SK-N-SH (cell line): ENCODE measurements around the gene XRRA1. TPM values are rescaled to one million over a fixed set of nuclear protein-coding genes. Genes with fewer than 3 reads are reported as not detected.

Source experiments
- CTCF ChIA-PET: fragments of 300-600, 350-600 bp; formaldehyde crosslinking; extraction: SDS; loops from one replicate; lab custom pipeline; 2021; lab: Yijun Ruan, JAX
- POLR2A ChIA-PET: fragments of 350-600 bp; sonication (Branson Sonifier 250); formaldehyde crosslinking; extraction: SDS; loops from one replicate; lab custom pipeline; 2020; ENCODE audit warnings: antibody characterized with exemption, inconsistent platforms; lab: Yijun Ruan, JAX
- DNase-seq: peaks from one replicate; pipeline ENCODE4 v3.0.0; 2012
- H2AFZ ChIP-seq: fragments of 200-600 bp; sonication (generic); 2 replicates; pipeline ENCODE4 v1.8.1; 2016; ENCODE audit warnings: antibody characterized with exemption, mild to moderate bottlenecking, low read depth
- H3F3A ChIP-seq: fragments of 200-600 bp; sonication (generic); replicated peaks from 2 replicates; pipeline ENCODE3; 2016; ENCODE audit warnings: antibody characterized with exemption, mild to moderate bottlenecking; ENCODE audit not compliant: insufficient read depth
- H3K27ac ChIP-seq, 2 experiments: fragments of 200-500 bp in 1 of 2; fragments of 200-600 bp in 1 of 2; sonication (Bioruptor generic) in 1 of 2; sonication (generic), shearing (Covaris generic) in 1 of 2; 2 replicates each; pipeline versions ENCODE4 v1.5.1 to v1.6.1; 2014 to 2016; ENCODE audit warnings: low read depth in 2 of 2, inconsistent platforms in 1 of 2, low read length in 1 of 2, mild to moderate bottlenecking in 1 of 2, mixed read lengths in 1 of 2
- H3K27me3 ChIP-seq: fragments of 200-600 bp; sonication (generic), shearing (Covaris generic); 2 replicates; pipeline ENCODE4 v1.6.1; 2016; ENCODE audit warnings: mixed run types; ENCODE audit not compliant: insufficient read depth
- H3K36me3 ChIP-seq, 2 experiments: fragments of 200-500 bp in 1 of 2; fragments of 200-600 bp in 1 of 2; sonication (Bioruptor generic) in 1 of 2; sonication (generic) in 1 of 2; replicated peaks in 1 of 2; 2 replicates each; pipeline versions ENCODE3 to v1.5.1; 2014 to 2016; ENCODE audit warnings: low read length in 1 of 2, mild to moderate bottlenecking in 1 of 2; ENCODE audit not compliant: insufficient read depth in 2 of 2, control insufficient read depth in 1 of 2
- H3K4me1 ChIP-seq, 2 experiments: fragments of 200-500 bp in 1 of 2; fragments of 200-600 bp in 1 of 2; sonication (Bioruptor generic) in 1 of 2; sonication (generic), shearing (Covaris generic) in 1 of 2; 2 replicates each; pipeline versions ENCODE4 v1.5.1 to v1.6.1; 2014 to 2016; ENCODE audit warnings: low read depth in 1 of 2, low read length in 1 of 2, mixed run types in 1 of 2; ENCODE audit not compliant: insufficient read depth in 2 of 2, control insufficient read depth in 1 of 2
- H3K4me2 ChIP-seq: fragments of 200-600 bp; sonication (generic), shearing (Covaris generic); 2 replicates; pipeline ENCODE4 v1.6.1; 2017; ENCODE audit warnings: mixed run types
- H3K4me3 ChIP-seq, 2 experiments: fragments of 200-500 bp in 1 of 2; fragments of 200-600 bp in 1 of 2; sonication (Bioruptor generic) in 1 of 2; sonication (generic), shearing (Covaris generic) in 1 of 2; 2 replicates each; pipeline versions ENCODE4 v1.5.1 to v1.8.1; 2014 to 2016; ENCODE audit warnings: low read depth in 2 of 2, inconsistent platforms in 1 of 2, low read length in 1 of 2, mild to moderate bottlenecking in 1 of 2, mixed read lengths in 1 of 2, moderate library complexity in 1 of 2
- H3K79me2 ChIP-seq: fragments of 200-600 bp; sonication (generic); 2 replicates; pipeline ENCODE4 v1.8.1; 2017; ENCODE audit warnings: mild to moderate bottlenecking; ENCODE audit not compliant: insufficient read depth
- H3K9ac ChIP-seq: fragments of 200-600 bp; sonication (generic); 2 replicates; pipeline ENCODE4 v1.6.1; 2017; ENCODE audit warnings: mixed run types
- H3K9me2 ChIP-seq: fragments of 200-600 bp; sonication (generic); 2 replicates; pipeline ENCODE4 v1.6.1; 2017; ENCODE audit warnings: mixed run types
- H3K9me3 ChIP-seq: fragments of 200-600 bp; sonication (generic); 2 replicates; pipeline ENCODE4 v1.6.1; 2017; ENCODE audit warnings: mixed run types, mild to moderate bottlenecking, moderate library complexity
- H4K20me1 ChIP-seq: fragments of 200-600 bp; sonication (generic); 2 replicates; pipeline ENCODE4 v1.6.1; 2017; ENCODE audit warnings: mild to moderate bottlenecking, mixed run types; ENCODE audit not compliant: insufficient read depth
- CHD2 ChIP-seq: fragments of 150-350 bp; IDR thresholded peaks from 2 replicates; pipeline ENCODE4 v1.6.1; 2018; ENCODE audit warnings: low read length; ENCODE audit not compliant: partially characterized antibody
- ELF1 ChIP-seq: IDR thresholded peaks from 2 replicates; pipeline ENCODE4 v1.4.0; 2012
- EP300 ChIP-seq, 2 experiments: IDR thresholded peaks; 2 replicates each; pipeline versions ENCODE4 v1.4.0 to v1.6.1; 2012; ENCODE audit warnings: borderline replicate concordance in 1 of 2, low read depth in 1 of 2, low read length in 1 of 2
- EZH2phosphoT487 ChIP-seq: fragments of 200-600 bp; sonication (generic); IDR thresholded peaks from 2 replicates; pipeline ENCODE4 v1.6.1; 2017; ENCODE audit warnings: low read depth, mixed run types, mild to moderate bottlenecking, antibody characterized with exemption, moderate library complexity, borderline replicate concordance
- FOXM1 ChIP-seq: IDR thresholded peaks from 2 replicates; pipeline ENCODE4 v1.4.0; 2012; ENCODE audit warnings: low read depth, mild to moderate bottlenecking
- GABPA ChIP-seq: IDR thresholded peaks from 2 replicates; pipeline ENCODE4 v1.4.0; 2012; ENCODE audit warnings: low read depth, mild to moderate bottlenecking
- JUND ChIP-seq: IDR thresholded peaks from 2 replicates; pipeline ENCODE4 v1.4.0; 2012
- MAX ChIP-seq: IDR thresholded peaks from 2 replicates; pipeline ENCODE4 v1.4.0; 2012; ENCODE audit warnings: low read depth
- NFIC ChIP-seq: IDR thresholded peaks from 2 replicates; pipeline ENCODE4 v1.4.0; 2012; ENCODE audit warnings: borderline replicate concordance
- PBX3 ChIP-seq: IDR thresholded peaks from 2 replicates; pipeline ENCODE4; 2012
- RAD21 ChIP-seq: IDR thresholded peaks from 2 replicates; pipeline ENCODE4 v1.6.1; 2012; ENCODE audit warnings: mild to moderate bottlenecking, low read length
- RXRA ChIP-seq: IDR thresholded peaks from 2 replicates; pipeline ENCODE4 v1.4.0; 2012; ENCODE audit warnings: low read depth, mild to moderate bottlenecking, borderline replicate concordance
- TAF1 ChIP-seq: IDR thresholded peaks from 2 replicates; pipeline ENCODE4 v1.6.1; 2012; ENCODE audit warnings: low read depth, mild to moderate bottlenecking, low read length, moderate library complexity, borderline replicate concordance
- TEAD4 ChIP-seq: IDR thresholded peaks from 2 replicates; pipeline ENCODE4 v1.4.0; 2012; ENCODE audit warnings: mild to moderate bottlenecking, borderline replicate concordance; ENCODE audit not compliant: insufficient read depth
- YY1 ChIP-seq: IDR thresholded peaks from 2 replicates; pipeline ENCODE4 v1.4.0; 2012; ENCODE audit warnings: low read depth, mild to moderate bottlenecking
- WGBS: methylation state at CpG from one replicate; pipeline ENCODE4 v1.1.6; 2017; ENCODE audit warnings: low lambda C conversion rate; 5-methylcytosine and 5-hydroxymethylcytosine counted together
- polyA plus RNA-seq, 3 experiments: library from polyadenylated mRNA; depleted of rRNA; stranded (reverse); fragments of >200 nt; gene quantifications; 2 replicates each; pipeline ENCODE4 v1.2.3, GENCODE V29; 2012
- TF ChIP-seq, protein P1 (sequence below): fragments of 150-350 bp; IDR thresholded peaks from 2 replicates; pipeline ENCODE4 v1.6.1; 2017; ENCODE audit warnings: antibody characterized with exemption, low read length, low read depth, borderline replicate concordance

The XRRA1 gene
- polyA plus RNA-seq, 1 of the 3 experiments (the other 2 are of a cell fraction) = 12.9 TPM

DNA sequence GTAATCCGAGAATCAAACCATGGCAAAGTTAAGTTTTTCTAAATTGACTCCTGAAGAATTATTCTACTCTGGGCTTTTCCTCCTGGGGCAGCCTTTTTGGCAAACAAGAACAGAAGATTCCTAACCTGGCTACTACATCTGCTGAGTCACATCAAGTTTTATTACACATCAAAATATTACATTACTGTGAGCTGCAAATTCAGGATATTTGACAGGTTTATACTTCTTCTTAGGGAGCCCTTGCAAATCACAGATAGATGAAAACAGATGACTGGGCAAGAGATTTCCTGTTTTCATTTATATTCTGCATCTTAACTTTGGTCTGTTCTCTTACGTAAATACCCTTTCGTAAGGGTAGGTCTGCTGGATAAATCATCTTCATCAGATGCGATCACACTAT, 23.6 kb downstream of the XRRA1 start (continued):
- no peak for TF ChIP-seq TEAD4
- no peak for TF ChIP-seq EP300 (IDR thresholded peaks at IDR 0.05; ENCODE audit: borderline replicate concordance in 1 of 2, low read depth in 1 of 2, low read length in 1 of 2)
- TF ChIP-seq, all 33 proteins: peak for 0

GRCh38 chr11:74923125-74923524, 25.8 kb downstream of the XRRA1 start:
- no peak for DNase-seq
- CTCF ChIA-PET = interaction anchor here (0.8 to 3.7 kb wide), 6 partner anchors 66 to 325 kb away, joined by 3 to 16 read pairs (median 7); no protein-coding TSS in a partner anchor
- no peak for TF ChIP-seq PBX3
- no peak for TF ChIP-seq GABPA
- TF ChIP-seq YY1 = no peak
- no peak for TF ChIP-seq MAX
- TF ChIP-seq RXRA = no peak
- no peak for TF ChIP-seq EZH2phosphoT487
- no peak for TF ChIP-seq TAF1
- no peak for TF ChIP-seq FOXM1
- no peak for TF ChIP-seq NFIC
- TF ChIP-seq RAD21 = no peak
- no peak for TF ChIP-seq CHD2
- no peak for TF ChIP-seq ELF1
- Histone ChIP-seq H3K9ac (no peak overlapping the region), H3F3A (no peaks in the 10 kb centered on the region), H3K9me2 (no peaks in the 10 kb centered on the region), H3K36me3 (peaks cover 22 to 62% of the 10 kb centered on the region in 2 experiments), H3K4me3 (no peak overlapping the region), H3K9me3 (no peaks in the 10 kb centered on the region), H4K20me1 (no peaks in the 10 kb centered on the region), H3K4me1 (no peaks in the 10 kb centered on the region; a peak in 1 of 4 replicates), H3K4me2 (no peak overlapping the region), H2AFZ (no peak overlapping the region), H3K27me3 (no peaks in the 10 kb centered on the region), H3K27ac (no peak overlapping the region), H3K79me2 (no peaks in the 10 kb centered on the region)
- POLR2A ChIA-PET = no interaction called here

- Histone ChIP-seq H3K9me3 (no peaks in the 10 kb centered on the region), H3K79me2 (no peaks in the 10 kb centered on the region), H2AFZ (no peak overlapping the region), H3K4me3 (no peak overlapping the region), H3K4me2 (no peak overlapping the region), H3F3A (no peaks in the 10 kb centered on the region), H3K9ac (no peak overlapping the region), H3K4me1 (no peaks in the 10 kb centered on the region), H3K9me2 (no peaks in the 10 kb centered on the region), H3K36me3 (peaks cover 41 to 82% of the 10 kb centered on the region in 2 experiments), H3K27ac (no peak overlapping the region), H4K20me1 (no peaks in the 10 kb centered on the region), H3K27me3 (no peaks in the 10 kb centered on the region)
- no peak for DNase-seq
- ChIA-PET CTCF (interaction anchor here (0.6 to 1.5 kb wide), 5 partner anchors 8 to 332 kb away, joined by 3 to 5 read pairs (median 3); no protein-coding TSS in a partner anchor), POLR2A (no interaction called here)
- 94% methylated on average over 4 of the region's 4 CpGs for WGBS
- TF ChIP-seq EP300 (IDR thresholded peaks at IDR 0.05; ENCODE audit: borderline replicate concordance in 1 of 2, low read depth in 1 of 2, low read length in 1 of 2) = no peak
- TF ChIP-seq ELF1 = no peak
- no peak for TF ChIP-seq MAX
- TF ChIP-seq FOXM1 = no peak
- TF ChIP-seq PBX3 = no peak
- TF ChIP-seq JUND = no peak
- TF ChIP-seq NFIC = no peak
- TF ChIP-seq, protein P1, sequence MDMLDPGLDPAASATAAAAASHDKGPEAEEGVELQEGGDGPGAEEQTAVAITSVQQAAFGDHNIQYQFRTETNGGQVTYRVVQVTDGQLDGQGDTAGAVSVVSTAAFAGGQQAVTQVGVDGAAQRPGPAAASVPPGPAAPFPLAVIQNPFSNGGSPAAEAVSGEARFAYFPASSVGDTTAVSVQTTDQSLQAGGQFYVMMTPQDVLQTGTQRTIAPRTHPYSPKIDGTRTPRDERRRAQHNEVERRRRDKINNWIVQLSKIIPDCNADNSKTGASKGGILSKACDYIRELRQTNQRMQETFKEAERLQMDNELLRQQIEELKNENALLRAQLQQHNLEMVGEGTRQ = no peak
Measured at GRCh38 chr11:74909812-74910211, 39.1 kb downstream of the XRRA1 start.
